ENCODE results near the gene WNK1. TPM values are rescaled to one million over a fixed set of nuclear protein-coding genes. Genes with fewer than 3 reads are reported as not detected.

WNK1 gene
- total and polyA plus RNA-seq, 2 donors (not counting 3 experiments of a cell fraction or from before 2014, with no cell fraction given) = 46.3 to 108 TPM

GRCh38 chr12:740921-741320 is 11.5 kb upstream of the WNK1 start:
- BruUV-seq (replicated peaks) = no TSS peak
- H3K4me2 ChIP-seq (ENCODE audit: insufficient read depth, low read length) = no peak overlapping the region
- DNase-seq (ENCODE audit: low read depth, low spot score) (no peak), FAIRE-seq (no peak)
- no peak overlapping the region for H3K4me3 ChIP-seq (replicated peaks in 1 of 3; ENCODE audit: insufficient read depth in 1 of 3, low read depth in 1 of 3, low read length in 3 of 3)
- H3K4me1 ChIP-seq (ENCODE audit: control insufficient read depth, extremely low read depth, insufficient read depth, low read length) = peaks cover 16% of the 10 kb centered on the region
- no peak overlapping the region for H2AFZ ChIP-seq (ENCODE audit: low read depth, low read length)
- no peaks in the 10 kb centered on the region for H3K27me3 ChIP-seq (ENCODE audit: control insufficient read depth in 2 of 2, insufficient read depth in 2 of 2, low read length in 2 of 2)
- no peaks in the 10 kb centered on the region for H4K20me1 ChIP-seq (replicated peaks; ENCODE audit: control insufficient read depth, extremely low read depth, insufficient read depth, low read length)
- H3K36me3 ChIP-seq (ENCODE audit: control insufficient read depth in 2 of 2, extremely low read depth in 1 of 2, insufficient read depth in 2 of 2, low read length in 2 of 2) = no peaks in the 10 kb centered on the region
- dilution Hi-C loops (cut with MboI; ENCODE audit: extremely low pct_ligation_motif_present, low sequenced_read_pairs) (no loop called here), intact Hi-C loops (cut with micrococcal nuclease) (no loop called here)
- H3K9me1 ChIP-seq (replicated peaks; ENCODE audit: control insufficient read depth, extremely low read depth, insufficient read depth, low read length) = no peaks in the 10 kb centered on the region
- ChIA-PET POLR2A (no interaction called here), CTCF (interaction anchor here (0.8 to 3.9 kb wide), 5 partner anchors 10 to 165 kb away, joined by 3 to 17 read pairs (median 3); partner anchors contain the start of gene WNK1)
- H3K79me2 ChIP-seq (ENCODE audit: control insufficient read depth, insufficient read depth, low read length) = no peaks in the 10 kb centered on the region
- H3K9me3 ChIP-seq (replicated peaks; ENCODE audit: control insufficient read depth, insufficient read depth, low read length) = no peaks in the 10 kb centered on the region
- no peak overlapping the region for H3K9ac ChIP-seq (replicated peaks; ENCODE audit: extremely low read depth, insufficient read depth, low read length)
- no peak overlapping the region for H3K27ac ChIP-seq (ENCODE audit: insufficient read depth, low read depth, low read length)
- TF ChIP-seq FOS (IDR thresholded peaks at IDR 0.05; ENCODE audit: borderline replicate concordance, insufficient read depth, low read length) (no peak), GATA2 (IDR thresholded peaks at IDR 0.05; ENCODE audit: insufficient read depth, insufficient read length, low read depth, low read length) (no peak), MYC (IDR thresholded peaks at IDR 0.05; ENCODE audit: low read depth, low read length) (no peak), CTCF (IDR thresholded peaks at IDR 0.05; ENCODE audit: extremely low read depth in 1 of 2, insufficient read depth in 1 of 2, low read depth in 1 of 2, low read length in 2 of 2) (no peak), POLR2A (IDR thresholded peaks at IDR 0.05; ENCODE audit: low read depth, low read length) (no peak), JUN (IDR thresholded peaks at IDR 0.05; ENCODE audit: borderline replicate concordance, insufficient read depth, insufficient read length, low read depth) (no peak), EZH2 (IDR thresholded peaks at IDR 0.05; ENCODE audit: borderline replicate concordance, low read depth, low read length, severe bottlenecking) (no peak), POLR2AphosphoS5 (IDR thresholded peaks at IDR 0.05; ENCODE audit: insufficient read depth, low read depth, low read length) (no peak)
- TF ChIP-seq, protein P1, sequence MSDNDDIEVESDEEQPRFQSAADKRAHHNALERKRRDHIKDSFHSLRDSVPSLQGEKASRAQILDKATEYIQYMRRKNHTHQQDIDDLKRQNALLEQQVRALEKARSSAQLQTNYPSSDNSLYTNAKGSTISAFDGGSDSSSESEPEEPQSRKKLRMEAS (IDR thresholded peaks at IDR 0.05; ENCODE audit: insufficient read depth, insufficient read length) = no peak

All from endothelial cell of umbilical vein (primary cell).